Astrocyte (in vitro differentiated cells and primary cell): ENCODE data around the gene CTU1.

ENCODE experiments used
- EZH2 ChIP-seq: IDR thresholded peaks from 2 replicates; pipeline ENCODE4 v1.6.1; 2012; ENCODE audit warnings: mild to moderate bottlenecking, low read length, inconsistent platforms; ENCODE audit not compliant: insufficient read depth
- TF ChIP-seq, protein P1 (sequence below): IDR thresholded peaks from 2 replicates; pipeline ENCODE4 v1.5.1; 2011; ENCODE audit warnings: low read depth, mild to moderate bottlenecking, inconsistent platforms, low read length, moderate library complexity; ENCODE audit not compliant: insufficient read depth

DNA sequence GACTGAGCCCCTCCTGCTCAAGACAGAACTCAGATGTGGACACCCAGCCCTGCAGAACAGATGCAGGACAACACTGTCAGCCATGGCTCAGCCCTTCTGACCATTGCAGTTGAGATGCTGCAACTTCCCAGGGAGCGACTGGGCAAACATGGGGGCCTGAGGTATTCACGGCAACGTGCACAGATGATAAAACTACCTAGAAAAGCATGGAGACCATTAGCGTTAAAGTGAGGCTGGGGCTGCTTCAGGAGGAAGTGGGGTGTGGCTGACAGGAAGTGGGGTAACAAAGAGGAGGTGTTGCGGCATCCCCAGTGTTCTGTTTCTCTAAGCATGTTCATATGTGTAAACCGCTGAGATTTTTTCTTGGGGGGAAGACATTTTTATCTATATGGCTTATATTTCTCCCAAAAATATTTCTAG lies 15.2 kb upstream of the CTU1 start:
- TF ChIP-seq, protein P1, sequence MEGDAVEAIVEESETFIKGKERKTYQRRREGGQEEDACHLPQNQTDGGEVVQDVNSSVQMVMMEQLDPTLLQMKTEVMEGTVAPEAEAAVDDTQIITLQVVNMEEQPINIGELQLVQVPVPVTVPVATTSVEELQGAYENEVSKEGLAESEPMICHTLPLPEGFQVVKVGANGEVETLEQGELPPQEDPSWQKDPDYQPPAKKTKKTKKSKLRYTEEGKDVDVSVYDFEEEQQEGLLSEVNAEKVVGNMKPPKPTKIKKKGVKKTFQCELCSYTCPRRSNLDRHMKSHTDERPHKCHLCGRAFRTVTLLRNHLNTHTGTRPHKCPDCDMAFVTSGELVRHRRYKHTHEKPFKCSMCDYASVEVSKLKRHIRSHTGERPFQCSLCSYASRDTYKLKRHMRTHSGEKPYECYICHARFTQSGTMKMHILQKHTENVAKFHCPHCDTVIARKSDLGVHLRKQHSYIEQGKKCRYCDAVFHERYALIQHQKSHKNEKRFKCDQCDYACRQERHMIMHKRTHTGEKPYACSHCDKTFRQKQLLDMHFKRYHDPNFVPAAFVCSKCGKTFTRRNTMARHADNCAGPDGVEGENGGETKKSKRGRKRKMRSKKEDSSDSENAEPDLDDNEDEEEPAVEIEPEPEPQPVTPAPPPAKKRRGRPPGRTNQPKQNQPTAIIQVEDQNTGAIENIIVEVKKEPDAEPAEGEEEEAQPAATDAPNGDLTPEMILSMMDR: no peak
- no peak for TF ChIP-seq EZH2
